A549 (cell line): ENCODE measurements around the gene PADI4. TPM values are rescaled to one million over a fixed set of nuclear protein-coding genes. Genes with fewer than 3 reads are reported as not detected.

Source experiments
- ATAC-seq, 2 experiments: fragments of 200-7000 bp in 1 of 2; fragments of >200 bp in 1 of 2; cut with Nextera tagmentation in 1 of 2; cut with Tn5 transposase in 1 of 2; 3 replicates each; pipeline versions ENCODE4 v1.8.0 to v1.9.1; 2018 to 2020; ENCODE audit warnings: mild to moderate bottlenecking in 1 of 2, moderate library complexity in 1 of 2
- CTCF ChIA-PET: fragments of 300-600 bp; sonication (Branson Sonifier 250); formaldehyde crosslinking; extraction: SDS; loops from one replicate; lab custom pipeline; 2021; ENCODE audit warnings: antibody characterized with exemption, inconsistent platforms; lab: Yijun Ruan, JAX
- POLR2A ChIA-PET: fragments of 350-600 bp; formaldehyde crosslinking; extraction: SDS; loops from one replicate; lab custom pipeline; 2021; ENCODE audit warnings: antibody characterized with exemption, inconsistent platforms; lab: Yijun Ruan, JAX
- DNase-seq, 2 experiments: peaks; one replicate each; pipeline versions ENCODE4 v3.0.0 to v3.0.0-alpha.2; 2011 to 2016; ENCODE audit warnings: low read depth in 1 of 2, low spot score in 1 of 2
- FAIRE-seq: peaks from 2 replicates; lab custom pipeline; 2011; peaks lifted over from hg19 to GRCh38; lab: Jason Lieb, UNC
- H3K27ac ChIP-seq, 2 experiments: fragments of >200 bp; sonication (Bioruptor Twin); formaldehyde crosslinking; 3 replicates each; pipeline ENCODE4 v1.5.1; 2016 to 2017
- H3K4me1 ChIP-seq: fragments of >200 bp; sonication (Bioruptor Twin); formaldehyde crosslinking; 3 replicates; pipeline ENCODE4 v1.6.1; 2016
- H3K4me2 ChIP-seq: fragments of >200 bp; sonication (Bioruptor Twin); formaldehyde crosslinking; 3 replicates; pipeline ENCODE4 v1.6.1; 2016
- H3K4me3 ChIP-seq: fragments of >200 bp; sonication (Bioruptor Twin); formaldehyde crosslinking; 3 replicates; pipeline ENCODE4 v1.5.1; 2016
- H3K9me3 ChIP-seq: fragments of >200 bp; sonication (Bioruptor Twin); formaldehyde crosslinking; 3 replicates; pipeline ENCODE4 v1.6.1; 2016
- BHLHE40 ChIP-seq: IDR thresholded peaks from 2 replicates; pipeline ENCODE4 v1.6.1; 2012; ENCODE audit warnings: low read depth, low read length, inconsistent platforms
- CBX8 ChIP-seq: fragments of 200-600 bp; sonication (generic); IDR thresholded peaks from 2 replicates; pipeline ENCODE4 v1.6.1; 2016
- CHD2 ChIP-seq: fragments of 150-350 bp; IDR thresholded peaks from 2 replicates; pipeline ENCODE4 v1.6.1; 2014; ENCODE audit warnings: low read length; ENCODE audit not compliant: partially characterized antibody
- CTCF ChIP-seq: fragments of >200 bp; sonication (Bioruptor Twin); formaldehyde crosslinking; IDR thresholded peaks from 3 replicates; pipeline ENCODE4 v1.5.1; 2016
- EHF ChIP-seq: fragments of 250-450 bp; sonication (Bioruptor Pico); IDR thresholded peaks from 2 replicates; pipeline ENCODE4 v1.5.0; 2020; ENCODE audit warnings: mild to moderate bottlenecking
- ELK1 ChIP-seq: fragments of 150-350 bp; IDR thresholded peaks from 2 replicates; pipeline ENCODE4 v1.6.1; 2014; ENCODE audit warnings: low read depth, mild to moderate bottlenecking, low read length
- ESRRA ChIP-seq: fragments of 150-350 bp; IDR thresholded peaks from 2 replicates; pipeline ENCODE4 v1.6.1; 2014; ENCODE audit warnings: mild to moderate bottlenecking, low read length, borderline replicate concordance
- FOSL2 ChIP-seq, 2 experiments: fragments of 450-650 bp in 1 of 2; fragments of >200 bp in 1 of 2; sonication (Bioruptor Twin) in 1 of 2; formaldehyde crosslinking; IDR thresholded peaks; 2 replicates each; pipeline versions ENCODE4 v1.5.0 to v1.6.1; 2016 to 2020; ENCODE audit warnings: mild to moderate bottlenecking in 1 of 2, moderate library complexity in 1 of 2
- HES2 ChIP-seq: fragments of >200 bp; sonication (Bioruptor Twin); formaldehyde crosslinking; IDR thresholded peaks from 2 replicates; pipeline ENCODE4 v1.6.1; 2016
- MAX ChIP-seq: IDR thresholded peaks from 2 replicates; pipeline ENCODE4 v1.6.1; 2012
- NPAS2 ChIP-seq: fragments of 250-450 bp; sonication (Bioruptor Pico); IDR thresholded peaks from 2 replicates; pipeline ENCODE4 v1.8.0; 2022; ENCODE audit warnings: mild to moderate bottlenecking, moderate library complexity, borderline replicate concordance
- PHF8 ChIP-seq: fragments of 200-600 bp; sonication (generic); IDR thresholded peaks from 2 replicates; pipeline ENCODE4 v1.6.1; 2016; ENCODE audit warnings: low read depth, mild to moderate bottlenecking, antibody characterized with exemption, moderate library complexity, borderline replicate concordance
- POLR2A ChIP-seq: IDR thresholded peaks from 2 replicates; pipeline ENCODE4 v1.6.1; 2012; ENCODE audit warnings: mild to moderate bottlenecking, low read length
- POLR2AphosphoS2 ChIP-seq: conservative IDR thresholded peaks from 2 replicates; pipeline ENCODE4 v1.6.1; 2012; ENCODE audit warnings: low read length, improper control_type of control experiment, inconsistent platforms
- RAD21 ChIP-seq, 2 experiments: fragments of >200 bp in 1 of 2; sonication (Bioruptor Twin) in 1 of 2; formaldehyde crosslinking in 1 of 2; IDR thresholded peaks in 1 of 2; conservative IDR thresholded peaks in 1 of 2; 2 replicates in 1 of 2; 3 replicates in 1 of 2; pipeline ENCODE4 v1.6.1; 2012 to 2018; ENCODE audit warnings: inconsistent platforms in 1 of 2
- RCOR1 ChIP-seq: fragments of 150-350 bp; IDR thresholded peaks from 2 replicates; pipeline ENCODE4 v1.6.1; 2014; ENCODE audit warnings: antibody characterized with exemption, low read length, low read depth
- REST ChIP-seq: fragments of 200-600 bp; sonication (generic); IDR thresholded peaks from 2 replicates; pipeline ENCODE4 v1.6.1; 2016; ENCODE audit warnings: antibody characterized with exemption, mild to moderate bottlenecking, moderate library complexity
- SMC3 ChIP-seq: fragments of >200 bp; sonication (Bioruptor Twin); formaldehyde crosslinking; IDR thresholded peaks from 3 replicates; pipeline ENCODE4 v1.6.1; 2018; ENCODE audit warnings: inconsistent platforms
- ZFP36 ChIP-seq: fragments of 450-650 bp; IDR thresholded peaks from 2 replicates; pipeline ENCODE4 v1.6.1; 2014; ENCODE audit warnings: borderline replicate concordance; ENCODE audit not compliant: partially characterized antibody
- WGBS: methylation state at CpG from one replicate; pipeline ENCODE4 v1.1.6; 2017; ENCODE audit errors: missing lambda C conversion rate; 5-methylcytosine and 5-hydroxymethylcytosine counted together
- polyA plus RNA-seq, 4 experiments: library from polyadenylated mRNA; depleted of rRNA in 3 of 4; stranded (reverse); fragments of >200 nt; fragmentation: RNase III in 1 of 4; extraction: RNeasy Plus Mini Kit Qiagen cat#74134 plus additional on column Dnase treatment in 1 of 4; gene quantifications; 2 replicates in 3 of 4; 3 replicates in 1 of 4; pipeline ENCODE4 v1.2.3, GENCODE V29; 2011 to 2017

The PADI4 gene
- polyA plus RNA-seq, 2 of the 4 experiments (the other 2 are of a cell fraction): not detected

- TF ChIP-seq POLR2AphosphoS2: no peak
- TF ChIP-seq, all 56 proteins: peak for 0
Measured at GRCh38 chr1:17333081-17333480, 25.1 kb downstream of the PADI4 start (continued).

GRCh38 chr1:17335821-17336710 is 28.1 kb downstream of the PADI4 start:
- POLR2A ChIA-PET: no interaction called here
- WGBS: 26% methylated on average over 17 of the region's 20 CpGs
- TF ChIP-seq MAX (no peak), ELK1 (no peak), CTCF (peak; percentile 76), REST (no peak), EHF (CRISPR knock-in tag) (no peak), RCOR1 (no peak), SMC3 (peak; percentile 93), CHD2 (no peak), NPAS2 (CRISPR knock-in tag) (no peak), RAD21 (conservative IDR thresholded peaks at IDR 0.05 in 1 of 2, IDR thresholded peaks at IDR 0.05 in 1 of 2) (peak; percentile 78 to 82)
- Histone ChIP-seq H3K4me3 (no peak overlapping the region), H3K4me2 (no peak overlapping the region), H3K4me1 (no peaks in the 10 kb centered on the region), H3K9me3 (no peaks in the 10 kb centered on the region), H3K27ac (peak overlapping the region; percentile 23 to 79; a peak in 5 of 6 replicates)
- CTCF ChIA-PET: interaction anchor here (0.6 to 8.0 kb wide), 48 partner anchors 9 to 279 kb away, joined by 3 to 52 read pairs (median 4); partner anchors contain the start of genes PADI2 and PADI3
- DNase-seq: peak; percentile 40 to 56
- no peak for FAIRE-seq
- ATAC-seq: peak; percentile 95 to 97

GRCh38 chr1:17338706-17339493 is 30.9 kb downstream of the PADI4 start:
- FAIRE-seq: no peak
- Histone ChIP-seq H3K4me3 (no peak overlapping the region), H3K9me3 (no peaks in the 10 kb centered on the region), H3K27ac (peak overlapping the region in 1 of 2 experiments; percentile 31; a peak in 1 of 6 replicates), H3K4me1 (no peaks in the 10 kb centered on the region), H3K4me2 (no peak overlapping the region)
- WGBS: 81% methylated on average over 15 of the region's 15 CpGs
- ChIA-PET CTCF (interaction anchor here (0.6 to 8.0 kb wide), 10 partner anchors 17 to 219 kb away, joined by 3 to 52 read pairs (median 4); no protein-coding TSS in a partner anchor), POLR2A (no interaction called here)
- TF ChIP-seq CBX8 (no peak), HES2 (no peak), CTCF (no peak), PHF8 (no peak), ZFP36 (no peak), ESRRA (no peak), POLR2A (no peak), FOSL2 (IDR thresholded peaks at IDR 0.05) (no peak), FOSL2 (CRISPR knock-in tag; IDR thresholded peaks at IDR 0.05) (no peak), SMC3 (no peak), BHLHE40 (no peak)
- DNase-seq: no peak
- no peak for ATAC-seq
